ENCODE data around the gene BCL10.

Gene BCL10

GRCh38 chr1:85297855-85298629, 21.6 kb upstream of the BCL10 start:
- DNase-seq = no peak

GRCh38 chr1:85297538-85297854, 21.1 kb upstream of the BCL10 start:
- DNase-seq = no peak

GRCh38 chr1:85296980-85297379, 20.5 kb upstream of the BCL10 start:
- DNase-seq = no peak

- DNase-seq = no peak
Measured at GRCh38 chr1:85295654-85296053, 19.2 kb upstream of the BCL10 start.

GRCh38 chr1:85295006-85295431, 18.6 kb upstream of the BCL10 start:
- DNase-seq = no peak

GRCh38 chr1:85290826-85291225, 14.4 kb upstream of the BCL10 start:
- no peak for DNase-seq

- DNase-seq = no peak
Measured at GRCh38 chr1:85289848-85290335, 13.5 kb upstream of the BCL10 start.

GRCh38 chr1:85289207-85289847, 12.9 kb upstream of the BCL10 start:
- DNase-seq = no peak

- DNase-seq = no peak
Measured at GRCh38 chr1:85284202-85284601, 7.8 kb upstream of the BCL10 start.

- no peak for DNase-seq
Measured at GRCh38 chr1:85283475-85284199, 7.2 kb upstream of the BCL10 start.

GRCh38 chr1:85282424-85282823, 6.0 kb upstream of the BCL10 start:
- peak; percentile 29 for DNase-seq

GRCh38 chr1:85280636-85281035, 4.2 kb upstream of the BCL10 start:
- no peak for DNase-seq

- DNase-seq = no peak
Measured at GRCh38 chr1:85279458-85280080, 3.1 kb upstream of the BCL10 start.

GRCh38 chr1:85278853-85279314, 2.5 kb upstream of the BCL10 start:
- DNase-seq = no peak

- DNase-seq = no peak
Measured at GRCh38 chr1:85277802-85278201, 1.4 kb upstream of the BCL10 start.

- no peak for DNase-seq
Measured at GRCh38 chr1:85276978-85277639, 677 bp upstream of the BCL10 start.

- DNase-seq = no peak
Measured at GRCh38 chr1:85275701-85276214, 674 bp downstream of the BCL10 start.

- no peak for DNase-seq
Measured at GRCh38 chr1:85274969-85275453, 1.4 kb downstream of the BCL10 start.

- DNase-seq = no peak
Measured at GRCh38 chr1:85273397-85273796, 3.0 kb downstream of the BCL10 start.

GRCh38 chr1:85268801-85269585, 7.4 kb downstream of the BCL10 start:
- DNase-seq = no peak

GRCh38 chr1:85267313-85267712, 9.1 kb downstream of the BCL10 start:
- DNase-seq = no peak

- DNase-seq = no peak
Measured at GRCh38 chr1:85264150-85264549, 12.3 kb downstream of the BCL10 start.

Measured in 8988T (cell line).